GM12875 (cell line): ENCODE results near the gene GPR108.
"Not testable (repeated sequence)": the region's sequence is repeated elsewhere in the genome, so short reads cannot be mapped to it uniquely, and the experiment has no call there.

Experiments
- H3K4me3 ChIP-seq: one replicate; pipeline ENCODE4 v1.5.1; 2011; ENCODE audit warnings: low read depth, low read length, control low read depth
- TF ChIP-seq, protein P1 (sequence below): IDR thresholded peaks from 2 replicates; pipeline ENCODE4 v1.5.1; 2011; ENCODE audit warnings: low read depth, mild to moderate bottlenecking, control low read depth, inconsistent platforms, low read length, moderate library complexity, borderline replicate concordance; ENCODE audit not compliant: insufficient read depth

The GPR108 gene

DNA sequence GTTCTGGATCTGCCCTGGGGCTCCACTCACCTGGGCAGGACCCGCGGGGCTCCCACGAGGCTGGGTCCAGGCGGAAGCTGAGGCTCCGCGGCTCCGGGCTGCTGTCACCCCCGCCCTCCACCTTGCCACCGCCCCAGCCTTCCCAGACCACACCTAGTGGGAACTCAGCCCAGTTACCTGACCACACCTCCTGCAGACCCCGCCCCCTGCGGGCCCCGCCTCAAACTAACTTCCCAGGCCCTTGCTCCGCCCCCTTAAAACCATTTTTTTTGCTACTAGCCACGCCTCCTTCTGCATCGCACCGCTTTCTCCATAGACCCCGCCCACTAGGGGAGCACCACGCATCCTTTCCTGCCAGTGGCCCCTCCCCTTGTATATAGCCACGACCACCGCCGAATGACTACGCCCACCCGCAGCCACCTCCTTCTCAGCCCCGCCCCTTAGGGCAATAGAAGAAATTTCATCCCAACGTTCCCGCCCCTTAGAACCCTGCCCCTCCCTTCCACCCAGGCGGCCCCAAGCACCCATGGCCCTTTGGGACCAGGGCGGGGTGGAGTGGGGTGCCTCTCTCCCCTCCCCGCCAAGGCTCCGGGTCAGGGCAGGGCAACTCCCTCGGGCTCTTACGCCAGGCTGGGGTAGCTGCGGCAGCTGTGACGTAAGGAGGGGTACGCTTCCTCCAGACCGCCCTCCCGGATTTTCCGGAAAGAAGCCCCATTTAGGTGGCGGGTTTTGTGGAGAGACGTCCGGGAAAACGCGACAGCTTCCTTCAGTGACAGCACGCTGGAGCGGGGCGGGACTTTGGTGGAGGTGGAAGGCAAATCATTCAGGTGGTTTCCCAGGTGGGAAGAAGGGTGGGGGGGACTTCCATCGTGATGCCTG is 30.2 kb upstream of the GPR108 start, which contains the start of gene SH2D3A:
TSS of gene SH2D3A (minus strand) at position 79 of the 879 bp plus-strand sequence. CDS start 3,687 bp downstream, outside the sequence.
- peak within 1 kb of the TSS; percentile 82 for H3K4me3 ChIP-seq
- TF ChIP-seq, protein P1, sequence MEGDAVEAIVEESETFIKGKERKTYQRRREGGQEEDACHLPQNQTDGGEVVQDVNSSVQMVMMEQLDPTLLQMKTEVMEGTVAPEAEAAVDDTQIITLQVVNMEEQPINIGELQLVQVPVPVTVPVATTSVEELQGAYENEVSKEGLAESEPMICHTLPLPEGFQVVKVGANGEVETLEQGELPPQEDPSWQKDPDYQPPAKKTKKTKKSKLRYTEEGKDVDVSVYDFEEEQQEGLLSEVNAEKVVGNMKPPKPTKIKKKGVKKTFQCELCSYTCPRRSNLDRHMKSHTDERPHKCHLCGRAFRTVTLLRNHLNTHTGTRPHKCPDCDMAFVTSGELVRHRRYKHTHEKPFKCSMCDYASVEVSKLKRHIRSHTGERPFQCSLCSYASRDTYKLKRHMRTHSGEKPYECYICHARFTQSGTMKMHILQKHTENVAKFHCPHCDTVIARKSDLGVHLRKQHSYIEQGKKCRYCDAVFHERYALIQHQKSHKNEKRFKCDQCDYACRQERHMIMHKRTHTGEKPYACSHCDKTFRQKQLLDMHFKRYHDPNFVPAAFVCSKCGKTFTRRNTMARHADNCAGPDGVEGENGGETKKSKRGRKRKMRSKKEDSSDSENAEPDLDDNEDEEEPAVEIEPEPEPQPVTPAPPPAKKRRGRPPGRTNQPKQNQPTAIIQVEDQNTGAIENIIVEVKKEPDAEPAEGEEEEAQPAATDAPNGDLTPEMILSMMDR = no peak

DNA sequence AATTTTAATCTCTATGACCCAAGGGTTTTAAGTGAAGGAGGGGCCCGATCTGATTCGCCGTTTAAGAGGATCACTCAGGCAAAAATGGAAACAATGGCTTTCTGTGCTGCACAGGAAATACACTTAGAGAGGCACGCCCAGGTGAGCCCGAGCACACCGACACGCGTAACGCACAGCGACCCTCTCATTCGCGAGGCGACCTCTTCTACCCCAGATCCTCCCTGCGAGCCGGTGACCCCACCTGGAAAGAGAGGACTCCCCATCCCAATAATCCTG is 29.6 kb upstream of the GPR108 start:
- TF ChIP-seq, protein P1 = no peak
- peak overlapping the region; percentile 82 for H3K4me3 ChIP-seq

DNA sequence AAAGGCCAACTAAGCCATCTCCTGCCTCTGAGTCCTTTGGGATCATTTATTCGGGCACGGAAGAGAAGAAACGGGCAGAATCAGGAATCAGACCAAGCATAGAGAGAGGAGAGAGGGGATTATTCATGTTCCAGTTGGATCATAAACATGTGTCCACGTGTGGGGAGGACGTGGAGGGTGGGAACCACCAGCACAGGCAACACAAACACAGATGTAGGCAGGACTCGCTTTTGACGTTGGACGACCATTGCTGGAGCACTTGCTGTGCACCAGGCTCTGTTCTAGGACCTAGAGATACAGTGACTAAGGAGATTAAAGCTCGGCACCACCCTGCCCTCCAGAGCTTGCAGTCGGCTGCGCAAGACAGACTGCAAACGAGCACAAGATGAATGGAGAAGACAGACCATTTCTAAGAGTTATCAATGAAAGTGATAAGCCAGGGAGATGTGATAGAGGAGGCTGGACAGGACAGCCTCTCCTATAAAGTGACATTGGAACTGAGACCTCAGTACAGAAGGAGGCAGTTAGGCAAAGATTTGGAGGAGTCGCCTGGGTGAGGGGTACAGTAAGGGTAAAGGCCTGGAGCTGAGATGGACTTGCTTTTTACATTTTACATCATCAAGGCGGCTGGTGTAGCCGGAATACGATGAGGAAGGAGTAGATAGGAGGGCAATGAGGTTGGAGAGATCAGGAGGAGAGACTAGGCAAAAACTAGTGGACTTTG is 29.1 kb upstream of the GPR108 start:
- TF ChIP-seq, protein P1 = no peak
- peak overlapping the region; percentile 82 for H3K4me3 ChIP-seq

DNA sequence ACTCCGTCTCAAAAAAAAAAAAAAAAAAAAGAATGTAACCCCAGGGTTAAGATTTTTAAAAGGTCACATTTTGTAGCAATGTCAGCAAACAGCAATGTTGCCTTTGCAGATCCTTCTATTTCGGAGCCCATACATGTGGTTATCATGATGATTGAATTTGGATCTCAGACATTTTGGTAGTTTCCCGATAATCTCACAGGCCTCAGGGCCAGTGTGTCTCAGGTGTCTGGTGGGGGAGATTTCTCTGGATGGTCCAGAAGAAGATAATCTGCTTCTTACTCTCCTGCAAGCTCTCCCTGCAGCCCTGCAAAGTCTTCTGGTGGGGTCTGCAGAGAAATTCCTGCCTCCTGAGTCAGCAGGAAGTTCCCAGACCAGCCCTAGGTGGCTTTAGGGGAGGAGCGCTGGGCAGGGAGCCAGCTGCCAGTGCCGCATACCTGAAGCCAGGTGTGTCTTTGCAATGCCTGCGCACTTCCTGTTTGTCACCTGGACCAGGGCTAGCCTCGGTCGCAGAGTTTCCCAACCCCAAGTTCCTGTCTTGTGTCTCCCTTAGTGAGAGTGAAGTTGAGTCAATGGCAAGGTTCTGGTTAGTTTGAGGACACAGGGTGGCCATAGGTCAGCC is 28.5 kb upstream of the GPR108 start:
- TF ChIP-seq, protein P1 = no peak
- no peak overlapping the region for H3K4me3 ChIP-seq

DNA sequence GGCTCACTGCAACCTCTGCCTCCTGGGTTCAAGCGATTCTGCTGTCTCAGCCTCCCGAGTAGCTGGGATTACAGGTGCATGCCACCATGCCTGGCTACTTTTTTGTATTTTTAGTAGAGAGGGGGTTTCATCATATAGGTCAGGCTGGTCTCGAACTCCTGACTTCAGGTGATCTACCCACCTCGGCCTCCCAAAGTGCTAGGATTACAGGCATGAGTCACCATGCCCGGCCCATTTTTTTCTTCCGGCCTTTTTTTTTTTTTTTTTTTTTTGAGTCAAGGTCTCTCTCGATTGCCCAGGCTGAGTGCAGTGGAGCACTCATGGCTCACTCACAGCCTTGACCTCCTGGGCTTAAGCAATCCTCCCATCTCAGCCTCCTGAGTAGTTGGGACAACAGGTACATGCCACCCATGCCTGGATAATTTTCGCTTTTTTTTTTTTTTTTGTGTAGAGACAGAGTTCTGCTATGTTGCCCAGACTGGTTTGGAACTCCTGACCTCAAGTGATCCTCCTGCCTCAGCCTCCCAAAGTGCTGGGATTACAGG is 24.9 kb upstream of the GPR108 start:
- H3K4me3 ChIP-seq = not testable (repeated sequence)

DNA sequence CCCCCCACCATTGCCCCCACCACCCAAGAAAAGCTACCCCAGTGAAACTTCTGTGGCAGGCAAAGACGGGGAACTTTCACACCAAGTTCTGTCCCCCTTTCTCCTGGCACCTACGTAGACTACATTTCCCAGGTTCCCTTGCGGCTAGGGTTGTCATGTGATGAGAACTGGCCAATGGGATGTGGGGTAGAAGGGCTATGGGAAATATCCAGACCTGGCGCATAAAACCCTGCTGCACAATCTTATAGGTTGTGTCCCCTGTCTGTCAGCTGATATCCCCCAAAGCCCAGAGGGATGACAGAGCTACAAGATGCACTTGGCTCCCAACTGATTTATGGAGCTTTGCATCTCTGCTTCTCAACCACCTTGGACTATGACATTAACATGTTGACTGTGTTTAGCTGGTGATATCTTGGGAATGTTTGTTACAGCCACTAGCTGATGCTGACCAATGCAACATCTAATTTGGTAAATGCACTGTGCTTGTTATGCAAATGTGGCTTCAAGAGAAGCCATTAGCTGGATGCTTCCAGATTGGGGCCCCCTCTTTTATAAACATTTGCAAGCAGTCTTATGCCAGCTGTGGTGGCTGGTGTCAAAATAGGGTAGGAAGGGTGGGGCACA is 23.8 kb upstream of the GPR108 start:
- TF ChIP-seq, protein P1 = no peak
- no peak overlapping the region for H3K4me3 ChIP-seq

DNA sequence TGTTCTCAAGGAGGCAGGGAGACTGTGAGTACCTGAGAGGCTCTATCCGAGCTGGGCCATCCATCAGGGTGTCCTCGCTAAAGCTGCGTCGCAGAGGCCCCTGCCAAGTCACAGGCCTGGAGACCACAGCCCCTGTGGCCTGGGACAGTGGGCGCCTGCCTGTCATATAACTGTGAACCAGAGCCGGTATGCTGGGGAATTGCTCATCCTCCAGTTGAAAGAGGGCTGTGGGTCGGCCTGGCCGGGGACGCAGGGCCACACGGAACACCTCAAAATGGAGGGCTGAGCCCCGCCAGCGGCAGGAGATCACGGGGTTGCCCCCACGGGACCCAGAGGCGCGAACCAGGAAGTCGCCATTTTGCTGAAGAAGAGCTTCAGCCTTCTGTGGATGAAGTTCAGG is 23.2 kb upstream of the GPR108 start:
- TF ChIP-seq, protein P1 = no peak
- no peak overlapping the region for H3K4me3 ChIP-seq
